ENCODE data around the gene LRCH2. TPM values are rescaled to one million over a fixed set of nuclear protein-coding genes. Genes with fewer than 3 reads are reported as not detected.
A peak's percentile ranks its signal among the peaks of the same experiment; 100 is the strongest.
"Not testable (repeated sequence)": the region's sequence is repeated elsewhere in the genome, so short reads cannot be mapped to it uniquely, and the experiment has no call there.

The LRCH2 gene
- total RNA-seq, 1 donor from 2014 or later: 7.8 TPM

GRCh38 chrX:115209547-115209946, 24.3 kb downstream of the LRCH2 start:
- not testable (repeated sequence) for DNase-seq

GRCh38 chrX:115204040-115204439, 29.9 kb downstream of the LRCH2 start:
- DNase-seq: no peak

DNA sequence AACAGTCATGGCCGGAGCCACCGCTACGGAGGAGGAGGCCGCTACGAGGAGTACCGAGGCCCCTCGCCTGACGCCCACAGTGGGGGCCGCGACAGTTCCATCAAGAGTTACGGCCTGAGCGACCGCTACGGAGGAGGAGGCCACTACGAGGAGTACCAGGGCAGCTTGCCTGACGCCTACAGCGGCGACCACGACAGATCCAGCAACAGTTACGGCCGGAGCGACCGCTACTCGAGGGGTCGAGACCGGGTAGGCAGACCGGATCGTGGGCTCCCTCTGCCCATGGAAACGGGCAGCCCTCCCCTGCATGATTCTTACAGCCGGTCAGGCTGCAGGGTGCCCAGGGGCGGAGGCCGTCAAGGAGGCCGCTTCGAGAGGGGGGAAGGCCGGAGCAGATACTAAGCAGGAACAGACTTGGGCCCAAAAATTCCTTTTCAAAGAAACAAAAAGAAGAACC, 41.6 kb downstream of the LRCH2 start:
- DNase-seq: no peak

GRCh38 chrX:115191490-115192243, 42.2 kb downstream of the LRCH2 start:
- DNase-seq: no peak

- DNase-seq: no peak
These were observed 43.0 kb downstream of the LRCH2 start for GRCh38 chrX:115190636-115191489.

GRCh38 chrX:115189646-115190635, 44.0 kb downstream of the LRCH2 start:
- DNase-seq: no peak

- no peak for DNase-seq
These were observed 44.8 kb downstream of the LRCH2 start, which contains the start of gene RBMXL3 for GRCh38 chrX:115189110-115189509. Gene RBMXL3, plus strand, starts transcription at chrX:115189410. Its CDS starts 32 bp downstream, at chrX:115189442.

DNA sequence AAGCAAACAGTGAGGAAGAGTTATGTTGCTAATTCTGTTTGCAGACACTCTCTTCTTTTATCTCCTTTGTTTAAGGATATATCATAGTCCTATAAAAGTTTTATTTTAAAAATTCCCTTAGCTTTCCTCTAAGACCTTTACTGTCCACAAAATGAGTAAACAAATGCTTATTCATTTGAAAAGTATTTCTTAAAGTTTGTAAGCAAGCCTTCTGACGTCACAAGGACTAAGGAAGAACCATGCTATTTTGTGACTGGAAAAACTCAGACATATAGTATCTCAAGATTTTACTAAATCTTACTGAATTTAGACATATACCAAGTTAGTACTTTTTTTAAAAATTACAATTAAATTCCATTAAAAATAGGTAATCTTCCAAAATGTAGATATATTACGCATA, 49.9 kb downstream of the LRCH2 start:
- no peak for DNase-seq

GRCh38 chrX:115178473-115178872, 55.4 kb downstream of the LRCH2 start:
- DNase-seq: no peak

DNA sequence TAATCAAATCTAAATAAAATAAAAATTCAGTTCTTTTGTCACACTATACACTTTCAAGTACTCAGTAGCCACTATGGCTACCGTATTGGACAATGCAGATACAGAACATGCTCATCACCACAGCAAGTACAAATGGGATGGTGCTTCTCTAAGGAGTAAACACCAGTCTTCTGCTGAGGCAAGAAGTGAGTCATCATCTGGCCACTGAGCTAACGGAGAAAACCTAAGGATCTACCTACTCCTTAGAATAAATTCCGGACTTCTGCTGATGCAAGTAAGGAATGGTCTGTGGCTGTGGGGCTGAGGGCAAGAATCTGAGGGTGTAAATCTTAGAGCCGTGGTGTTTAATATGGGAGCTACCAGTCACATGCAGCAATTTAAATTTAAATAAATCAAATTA, 56.0 kb downstream of the LRCH2 start:
- DNase-seq: no peak

GRCh38 chrX:115174548-115174947, 59.3 kb downstream of the LRCH2 start:
- DNase-seq: no peak

DNA sequence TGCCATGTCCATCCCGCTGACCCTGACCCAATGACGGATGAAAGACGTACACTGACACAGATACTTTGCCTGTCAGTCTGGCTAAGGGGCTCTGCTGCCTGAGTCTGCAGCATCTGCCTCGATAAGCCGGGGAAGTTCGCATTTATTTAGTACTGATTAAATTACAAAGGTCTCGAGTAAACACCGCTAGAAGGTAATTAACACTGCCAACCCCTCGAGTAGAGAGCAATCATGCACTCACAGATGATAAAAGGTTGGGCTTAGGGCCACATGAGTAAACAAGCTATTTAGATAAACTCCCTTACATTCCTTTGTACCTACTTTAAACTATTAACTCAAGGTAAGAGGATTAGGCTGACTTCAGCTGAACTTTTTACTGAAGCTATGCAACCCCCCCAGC, 60.7 kb downstream of the LRCH2 start:
- no peak for DNase-seq

- DNase-seq: peak; percentile 4
These were observed 86.7 kb downstream of the LRCH2 start for GRCh38 chrX:115147220-115147619.

- no peak for DNase-seq
These were observed 91.8 kb downstream of the LRCH2 start for GRCh38 chrX:115142057-115142456.

DNA sequence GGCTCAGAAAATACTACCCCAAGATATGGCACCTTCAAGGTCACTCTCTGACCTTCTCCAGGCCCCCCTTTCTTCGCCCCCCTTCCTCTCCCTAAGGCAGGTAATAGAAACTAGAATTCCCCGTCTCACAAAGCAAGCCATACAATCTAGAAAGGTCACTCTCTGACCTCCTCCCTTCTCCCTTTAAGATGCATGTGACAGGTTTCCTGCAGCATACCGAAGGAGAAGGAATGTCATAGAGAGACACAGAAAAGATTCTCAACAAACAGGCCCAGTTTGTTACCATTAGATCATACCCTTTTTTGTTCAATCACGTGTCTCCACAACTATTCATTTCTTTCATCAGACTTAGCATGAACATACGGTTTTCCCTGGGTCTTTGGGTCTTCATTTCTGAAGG, 95.9 kb downstream of the LRCH2 start:
- DNase-seq: no peak

- DNase-seq: peak; percentile 71
These were observed 99.5 kb downstream of the LRCH2 start for GRCh38 chrX:115134382-115134781.

DNA sequence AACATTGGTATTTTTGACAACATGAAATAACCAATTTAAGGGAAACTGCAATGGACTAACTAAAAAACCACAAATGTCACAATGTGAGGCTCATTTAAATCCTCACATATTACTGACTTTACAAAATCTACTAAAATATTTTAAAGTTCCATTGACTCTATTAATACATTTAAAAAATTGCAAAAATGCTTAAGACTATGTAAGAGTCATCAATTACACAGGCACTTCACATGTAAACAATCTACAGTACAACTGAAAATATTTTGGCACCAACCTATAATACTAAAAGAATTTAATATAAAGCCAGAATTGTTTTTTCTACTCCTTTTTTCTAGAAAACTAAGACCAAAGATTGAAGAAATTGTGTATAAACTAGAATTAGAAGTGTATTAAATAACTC, 121.5 kb downstream of the LRCH2 start:
- DNase-seq: no peak

DNA sequence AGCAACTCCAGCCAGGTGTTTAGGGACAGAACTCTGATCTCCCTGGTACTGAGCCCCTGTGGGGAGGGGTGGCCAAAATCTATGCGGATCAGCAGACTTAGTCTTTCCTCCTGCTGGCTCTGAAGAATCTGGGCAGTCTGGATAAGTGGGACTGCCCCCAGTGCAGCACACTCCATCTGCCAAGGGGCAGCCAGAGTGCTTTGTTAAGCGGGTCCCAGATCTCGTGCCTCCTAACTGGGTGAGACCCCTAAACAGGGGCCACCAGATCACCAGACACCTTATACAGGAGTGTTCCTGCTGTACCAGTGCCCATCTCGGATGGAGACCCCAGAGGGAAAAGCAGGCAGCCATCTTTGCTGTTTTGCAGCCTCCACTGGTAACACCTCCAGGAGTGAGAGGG, 135.0 kb downstream of the LRCH2 start:
- no peak for DNase-seq

DNA sequence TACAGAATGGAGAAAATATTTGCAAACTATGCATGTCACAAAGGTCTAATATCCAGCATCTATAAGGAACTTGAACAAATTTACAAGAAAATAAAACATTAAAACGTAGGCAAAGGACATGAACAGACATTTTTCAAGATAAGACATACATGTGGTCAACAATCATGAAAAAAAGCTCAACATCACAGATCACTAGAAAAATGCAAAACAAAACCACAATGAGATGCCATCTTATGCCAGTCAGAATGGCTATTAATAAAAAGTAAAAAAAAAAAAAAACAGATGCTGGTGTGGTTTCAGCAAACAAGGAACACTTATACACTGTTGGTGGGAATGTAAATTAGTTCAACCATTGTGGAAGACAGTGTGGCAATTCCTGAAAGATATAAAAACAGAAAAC, 140.7 kb downstream of the LRCH2 start:
- DNase-seq: no peak

DNA sequence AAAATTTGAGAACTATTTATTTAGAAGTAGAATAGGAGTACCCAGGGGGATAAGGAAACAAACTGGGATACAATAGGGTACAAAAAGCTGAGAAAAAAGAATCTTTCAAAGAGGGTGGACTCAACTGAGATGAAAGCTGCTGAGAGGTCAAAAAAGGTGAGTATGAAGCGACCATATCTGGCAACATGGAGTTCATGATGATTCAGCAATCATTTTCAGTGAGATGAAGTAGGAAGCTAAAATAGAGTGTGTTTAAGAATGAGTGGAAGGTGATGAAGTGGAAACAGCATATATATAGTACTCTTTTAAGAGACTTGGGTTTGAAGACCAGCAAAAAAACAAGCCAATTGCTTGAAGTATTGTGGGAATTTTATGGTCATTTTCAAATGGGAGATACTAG, 144.5 kb downstream of the LRCH2 start:
- DNase-seq: no peak

DNA sequence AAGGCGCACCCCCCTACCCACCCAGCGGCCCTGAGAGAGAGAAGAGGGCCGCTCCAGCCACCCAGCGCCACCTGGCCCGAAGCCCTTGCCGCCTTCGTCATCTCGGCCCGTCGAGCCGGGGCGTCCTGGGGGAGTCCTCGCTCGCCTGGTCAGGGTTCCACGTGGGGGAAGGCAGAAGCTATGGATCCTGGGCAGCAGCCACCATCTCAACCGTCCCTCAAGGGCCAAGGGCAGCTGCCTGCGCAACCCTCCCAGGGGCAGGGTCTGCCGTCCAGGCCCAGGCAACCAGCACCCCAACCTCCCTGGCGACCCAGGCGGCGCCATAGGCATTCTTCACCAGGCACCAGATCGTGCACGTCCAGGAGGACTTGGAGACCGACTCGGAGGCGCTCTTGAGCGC, 165.0 kb downstream of the LRCH2 start:
- no peak for DNase-seq

- DNase-seq: peak; percentile 58
These were observed 166.1 kb downstream of the LRCH2 start for GRCh38 chrX:115067812-115068211.

Measured in tongue (tissue), 2 donors.